Activated CD8-positive, alpha-beta T cell treated with anti-CD3 and anti-CD28 coated beads for 36 hours (primary cell): ENCODE results near the gene FBXO47. TPM values are rescaled to one million over a fixed set of nuclear protein-coding genes. Genes with fewer than 3 reads are reported as not detected.

Experiments
- ATAC-seq: fragments of 200-7000 bp; cut with Tn5 transposase; one replicate; pipeline ENCODE4 v1.10.0; 2021; ENCODE audit warnings: mild to moderate bottlenecking, moderate library complexity
- CTCF ChIA-PET: fragments of 350-600 bp; sonication (Branson Sonifier 250); formaldehyde crosslinking; loops from one replicate; lab custom pipeline; 2021; ENCODE audit warnings: antibody characterized with exemption; lab: Charles Lee
- POLR2A ChIA-PET: fragments of 350-600 bp; sonication (Branson Sonifier 250); formaldehyde crosslinking; loops from one replicate; lab custom pipeline; 2021; ENCODE audit warnings: antibody characterized with exemption; lab: Charles Lee
- DNase-seq: peaks from one replicate; pipeline ENCODE4 v3.0.0-alpha.2; 2020
- H3K27ac Mint-ChIP-seq: one replicate; pipeline ENCODE4 v1.8.0; 2021; ENCODE audit warnings: mild to moderate bottlenecking, mixed read lengths
- H3K27me3 Mint-ChIP-seq: one replicate; pipeline ENCODE4 v1.8.0; 2021; ENCODE audit warnings: mixed read lengths
- H3K36me3 Mint-ChIP-seq: one replicate; pipeline ENCODE4 v1.8.0; 2021; ENCODE audit warnings: low read depth, mixed read lengths
- H3K4me1 Mint-ChIP-seq: one replicate; pipeline ENCODE4 v1.8.0; 2021; ENCODE audit warnings: low read depth, mixed read lengths
- H3K4me3 Mint-ChIP-seq: one replicate; pipeline ENCODE4 v1.8.0; 2021; ENCODE audit warnings: mild to moderate bottlenecking, moderate library complexity, mixed read lengths
- H3K9me3 Mint-ChIP-seq: one replicate; pipeline ENCODE4 v1.8.0; 2021; ENCODE audit warnings: mixed read lengths
- CTCF ChIP-seq: fragments of 200-600 bp; IDR thresholded peaks from one replicate; pipeline ENCODE4 v1.8.0; 2022; ENCODE audit warnings: antibody characterized with exemption, mild to moderate bottlenecking
- intact Hi-C: fragments of 100-400 bp; cut with micrococcal nuclease; formaldehyde crosslinking; loops from one replicate; pipeline ENCODE4 v1.10.0; 2022
- total RNA-seq, 2 experiments: library from RNA; stranded (reverse); gene quantifications; one replicate each; pipeline ENCODE4 v1.2.3, GENCODE V29; 2021

The FBXO47 gene
- total RNA-seq, 2 experiments from 2014 or later, result not detected

- ATAC-seq, result peak; percentile 88
- intact Hi-C loops, result loop anchor here (5.0 kb wide), 2 partner anchors 33 to 53 kb away; partner anchors contain the start of gene LASP1
- peaks cover 46% of the 10 kb centered on the region for H3K4me1 Mint-ChIP-seq
Observed at GRCh38 chr17:38925263-38925995, 41.8 kb downstream of the FBXO47 start, which contains the start of gene LASP1NB. TSS of gene LASP1NB (plus strand) at chr17:38925614.

GRCh38 chr17:38922538-38923297, 44.5 kb downstream of the FBXO47 start:
- Mint-ChIP-seq H3K4me1 (peaks cover 53% of the 10 kb centered on the region), H3K36me3 (peaks cover 18% of the 10 kb centered on the region), H3K9me3 (no peaks in the 10 kb centered on the region), H3K4me3 (no peak overlapping the region), H3K27me3 (no peaks in the 10 kb centered on the region), H3K27ac (peak overlapping the region; percentile 62)
- intact Hi-C loops, result no loop called here
- no peak for TF ChIP-seq CTCF
- POLR2A ChIA-PET, result interaction anchor here (0.7 to 2.5 kb wide), 11 partner anchors 10 to 124 kb away, joined by 3 to 6 read pairs (median 3); partner anchors contain the start of gene PIP4K2B
- DNase-seq (no peak), ATAC-seq (no peak)
- CTCF ChIA-PET, result interaction anchor here (0.9 to 5.2 kb wide), 14 partner anchors 10 to 125 kb away, joined by 3 to 39 read pairs (median 4); partner anchors contain the start of gene RPL23

More at GRCh38 chr17:38925263-38925995, 41.8 kb downstream of the FBXO47 start, which contains the start of gene LASP1NB:
- H3K9me3 Mint-ChIP-seq, result no peaks in the 10 kb centered on the region
- DNase-seq, result peak; percentile 90
- H3K27ac Mint-ChIP-seq, result peak within 1 kb of the TSS; percentile 69
- ChIA-PET POLR2A (interaction anchor here (0.8 to 2.3 kb wide), 16 partner anchors 10 to 77 kb away, joined by 3 to 13 read pairs (median 4); partner anchors contain the start of genes LASP1 and RPL23), CTCF (interaction anchor here (0.6 to 5.2 kb wide), 22 partner anchors 7 to 249 kb away, joined by 3 to 39 read pairs (median 4); partner anchors contain the start of genes FBXO47 and LASP1)
- H3K27me3 Mint-ChIP-seq, result no peaks in the 10 kb centered on the region
- TF ChIP-seq CTCF, result no peak
- H3K4me3 Mint-ChIP-seq, result peak within 1 kb of the TSS; percentile 71
- no peaks in the 10 kb centered on the region for H3K36me3 Mint-ChIP-seq

GRCh38 chr17:38921756-38922411, 45.3 kb downstream of the FBXO47 start:
- DNase-seq (no peak), ATAC-seq (no peak)
- Mint-ChIP-seq H3K27me3 (no peaks in the 10 kb centered on the region), H3K4me1 (peaks cover 54% of the 10 kb centered on the region), H3K27ac (peak overlapping the region; percentile 62), H3K36me3 (peaks cover 23% of the 10 kb centered on the region), H3K4me3 (no peak overlapping the region), H3K9me3 (no peaks in the 10 kb centered on the region)
- ChIA-PET CTCF (interaction anchor here (1.2 to 5.2 kb wide), 4 partner anchors 11 to 61 kb away, joined by 3 to 39 read pairs (median 10); no protein-coding TSS in a partner anchor), POLR2A (interaction anchor here (0.7 to 1.7 kb wide), 15 partner anchors 11 to 123 kb away, joined by 3 to 5 read pairs (median 3); partner anchors contain the start of gene PIP4K2B)
- intact Hi-C loops, result no loop called here
- no peak for TF ChIP-seq CTCF

- peaks cover 27% of the 10 kb centered on the region for H3K36me3 Mint-ChIP-seq
- ChIA-PET CTCF (no interaction called here), POLR2A (interaction anchor here (1.0 to 1.8 kb wide), 6 partner anchors 10 to 72 kb away, joined by 3 to 5 read pairs (median 4); no protein-coding TSS in a partner anchor)
- TF ChIP-seq CTCF, result no peak
- no peak for ATAC-seq
- no peaks in the 10 kb centered on the region for H3K27me3 Mint-ChIP-seq
- H3K27ac Mint-ChIP-seq, result peak overlapping the region; percentile 79
- peaks cover 42% of the 10 kb centered on the region for H3K4me1 Mint-ChIP-seq
- no peak overlapping the region for H3K4me3 Mint-ChIP-seq
- H3K9me3 Mint-ChIP-seq, result no peaks in the 10 kb centered on the region
- intact Hi-C loops, result no loop called here
- DNase-seq, result no peak
Observed at GRCh38 chr17:38920374-38921291, 46.6 kb downstream of the FBXO47 start.
